OCI-LY1 (cell line): ENCODE results near the gene CEP120.

ENCODE experiments used
- H2AFZ ChIP-seq: fragments of 200-600 bp; sonication (generic), shearing (Covaris generic); 2 replicates; pipeline ENCODE4 v1.6.0; 2014; ENCODE audit warnings: antibody characterized with exemption, mild to moderate bottlenecking, low read length
- H3F3A ChIP-seq: fragments of 200-600 bp; sonication (generic), shearing (Covaris generic); 2 replicates; pipeline ENCODE4 v1.6.0; 2014; ENCODE audit warnings: mild to moderate bottlenecking, antibody characterized with exemption, low read length, moderate library complexity; ENCODE audit not compliant: insufficient read depth
- H3K27ac ChIP-seq: fragments of 200-600 bp; sonication (generic); 2 replicates; pipeline ENCODE4 v1.5.1; 2014; ENCODE audit warnings: low read length, mixed run types, mild to moderate bottlenecking, low read depth; ENCODE audit not compliant: poor library complexity, severe bottlenecking
- H3K27me3 ChIP-seq: fragments of 200-600 bp; sonication (generic); 2 replicates; pipeline ENCODE4 v1.6.0; 2014; ENCODE audit warnings: antibody characterized with exemption, mild to moderate bottlenecking, low read length, moderate library complexity; ENCODE audit not compliant: insufficient read depth
- H3K36me3 ChIP-seq: fragments of 200-600 bp; sonication (generic); 2 replicates; pipeline ENCODE4 v1.6.1; 2014; ENCODE audit warnings: mild to moderate bottlenecking, antibody characterized with exemption, low read length, moderate library complexity, mixed read lengths; ENCODE audit not compliant: insufficient read depth
- H3K4me1 ChIP-seq: fragments of 200-600 bp; sonication (generic); 2 replicates; pipeline ENCODE4 v1.5.1; 2014; ENCODE audit warnings: mild to moderate bottlenecking, low read length, moderate library complexity; ENCODE audit not compliant: insufficient read depth, severe bottlenecking
- H3K4me2 ChIP-seq: fragments of 200-600 bp; sonication (generic), shearing (Covaris generic); 2 replicates; pipeline ENCODE4 v1.6.1; 2014; ENCODE audit warnings: low read length
- H3K4me3 ChIP-seq: fragments of 200-600 bp; sonication (generic); 2 replicates; pipeline ENCODE4 v1.5.1; 2014; ENCODE audit warnings: low read length, low read depth, mild to moderate bottlenecking, mixed read lengths; ENCODE audit not compliant: poor library complexity, severe bottlenecking
- H3K79me2 ChIP-seq: fragments of 200-600 bp; shearing (Covaris generic); 2 replicates; pipeline ENCODE4 v1.6.1; 2016; ENCODE audit warnings: mixed run types, low read length, mixed read lengths; ENCODE audit not compliant: insufficient read depth
- H3K9ac ChIP-seq: fragments of 200-600 bp; sonication (generic), shearing (Covaris generic); 2 replicates; pipeline ENCODE4 v1.6.1; 2014; ENCODE audit warnings: mild to moderate bottlenecking, low read length, mixed read lengths
- H3K9me2 ChIP-seq: fragments of 200-600 bp; sonication (generic), shearing (Covaris generic); 2 replicates; pipeline ENCODE4 v1.6.1; 2014; ENCODE audit warnings: low read depth, mild to moderate bottlenecking, low read length, mixed read lengths
- H3K9me3 ChIP-seq: fragments of 200-600 bp; shearing (Covaris generic); 2 replicates; pipeline ENCODE4 v1.6.1; 2014; ENCODE audit warnings: low read length, mixed read lengths
- H4K20me1 ChIP-seq: fragments of 200-600 bp; sonication (generic), shearing (Covaris generic); 2 replicates; pipeline ENCODE4 v1.6.0; 2016; ENCODE audit warnings: mild to moderate bottlenecking, low read length; ENCODE audit not compliant: insufficient read depth
- EZH2 ChIP-seq: fragments of 200-600 bp; sonication (generic), shearing (Covaris generic); IDR thresholded peaks from 2 replicates; pipeline ENCODE4 v1.8.0; 2017; ENCODE audit warnings: borderline replicate concordance, mixed run types, mild to moderate bottlenecking, antibody characterized with exemption, low read length, moderate library complexity, mixed read lengths
- TF ChIP-seq, protein P1 (sequence below): fragments of 200-600 bp; sonication (generic), shearing (Covaris generic); IDR thresholded peaks from 2 replicates; pipeline ENCODE4 v1.5.1; 2017; ENCODE audit warnings: mild to moderate bottlenecking, antibody characterized with exemption, low read length, moderate library complexity, mixed read lengths

CEP120 gene

DNA sequence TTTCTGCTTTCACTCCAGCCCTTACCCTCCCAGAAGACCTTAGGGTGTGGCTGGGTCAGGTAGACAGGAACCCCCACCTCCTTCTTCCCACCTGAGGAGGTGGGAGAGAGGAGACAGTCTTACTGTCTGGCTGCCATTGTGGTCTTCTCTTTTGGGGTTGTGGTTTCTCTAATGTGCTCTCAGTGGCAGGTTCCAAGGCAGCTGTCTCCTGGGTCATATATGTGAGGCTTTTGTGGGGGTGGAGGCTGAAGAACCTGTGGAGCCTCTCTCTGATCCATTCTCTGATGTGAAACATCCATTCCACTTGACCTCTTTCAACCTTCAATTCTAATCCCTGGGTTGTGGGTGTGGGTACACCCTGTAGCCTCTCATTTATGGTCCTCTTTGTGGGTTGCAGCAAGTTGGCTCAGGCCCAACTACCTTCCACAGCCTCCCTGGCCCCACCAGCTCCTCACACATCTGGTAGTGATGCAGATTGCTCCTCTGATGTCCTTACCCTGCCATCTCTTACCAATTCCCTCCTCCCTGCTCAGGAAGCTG lies 118.4 kb downstream of the CEP120 start:
- Histone ChIP-seq H3K27ac (no peak overlapping the region), H3K27me3 (no peaks in the 10 kb centered on the region), H3F3A (no peaks in the 10 kb centered on the region; the same call in 1 of the 2 replicates), H2AFZ (no peak overlapping the region), H3K4me1 (no peaks in the 10 kb centered on the region), H4K20me1 (no peaks in the 10 kb centered on the region), H3K9me2 (no peaks in the 10 kb centered on the region), H3K36me3 (no peaks in the 10 kb centered on the region), H3K9ac (no peak overlapping the region), H3K4me2 (no peak overlapping the region), H3K4me3 (no peak overlapping the region), H3K9me3 (no peaks in the 10 kb centered on the region), H3K79me2 (no peaks in the 10 kb centered on the region)
- TF ChIP-seq, protein P1, sequence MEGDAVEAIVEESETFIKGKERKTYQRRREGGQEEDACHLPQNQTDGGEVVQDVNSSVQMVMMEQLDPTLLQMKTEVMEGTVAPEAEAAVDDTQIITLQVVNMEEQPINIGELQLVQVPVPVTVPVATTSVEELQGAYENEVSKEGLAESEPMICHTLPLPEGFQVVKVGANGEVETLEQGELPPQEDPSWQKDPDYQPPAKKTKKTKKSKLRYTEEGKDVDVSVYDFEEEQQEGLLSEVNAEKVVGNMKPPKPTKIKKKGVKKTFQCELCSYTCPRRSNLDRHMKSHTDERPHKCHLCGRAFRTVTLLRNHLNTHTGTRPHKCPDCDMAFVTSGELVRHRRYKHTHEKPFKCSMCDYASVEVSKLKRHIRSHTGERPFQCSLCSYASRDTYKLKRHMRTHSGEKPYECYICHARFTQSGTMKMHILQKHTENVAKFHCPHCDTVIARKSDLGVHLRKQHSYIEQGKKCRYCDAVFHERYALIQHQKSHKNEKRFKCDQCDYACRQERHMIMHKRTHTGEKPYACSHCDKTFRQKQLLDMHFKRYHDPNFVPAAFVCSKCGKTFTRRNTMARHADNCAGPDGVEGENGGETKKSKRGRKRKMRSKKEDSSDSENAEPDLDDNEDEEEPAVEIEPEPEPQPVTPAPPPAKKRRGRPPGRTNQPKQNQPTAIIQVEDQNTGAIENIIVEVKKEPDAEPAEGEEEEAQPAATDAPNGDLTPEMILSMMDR, result no peak
- no peak for TF ChIP-seq EZH2

DNA sequence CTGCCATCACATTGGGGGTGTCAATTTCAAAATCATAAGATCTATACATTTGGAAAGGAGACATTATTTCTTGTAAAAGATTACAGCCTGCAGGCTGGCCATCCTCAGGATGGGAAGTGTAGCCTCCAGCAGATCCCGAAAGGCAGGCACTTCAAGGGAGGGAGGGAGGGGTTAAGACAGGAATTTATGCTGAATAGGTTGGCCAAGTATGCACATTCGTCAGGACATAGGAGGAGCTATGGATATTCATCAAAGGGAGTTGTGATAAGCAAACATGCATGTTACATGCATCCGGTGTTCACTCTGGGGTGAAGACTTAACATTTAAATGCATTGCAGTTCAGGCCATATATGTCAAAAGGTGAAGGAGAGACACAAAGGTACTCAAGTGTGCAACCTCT lies 119.4 kb downstream of the CEP120 start:
- no peaks in the 10 kb centered on the region for H4K20me1 ChIP-seq
- no peak overlapping the region for H3K27ac ChIP-seq
- TF ChIP-seq EZH2, result no peak
- TF ChIP-seq, protein P1, result no peak
- H3F3A ChIP-seq, result no peaks in the 10 kb centered on the region
- H3K27me3 ChIP-seq, result no peaks in the 10 kb centered on the region
- H2AFZ ChIP-seq, result no peak overlapping the region
- H3K4me3 ChIP-seq, result no peak overlapping the region
- H3K9ac ChIP-seq, result no peak overlapping the region
- no peaks in the 10 kb centered on the region for H3K79me2 ChIP-seq
- no peaks in the 10 kb centered on the region for H3K36me3 ChIP-seq
- no peaks in the 10 kb centered on the region for H3K4me1 ChIP-seq
- H3K9me3 ChIP-seq, result no peaks in the 10 kb centered on the region
- H3K9me2 ChIP-seq, result no peaks in the 10 kb centered on the region
- H3K4me2 ChIP-seq, result no peak overlapping the region

DNA sequence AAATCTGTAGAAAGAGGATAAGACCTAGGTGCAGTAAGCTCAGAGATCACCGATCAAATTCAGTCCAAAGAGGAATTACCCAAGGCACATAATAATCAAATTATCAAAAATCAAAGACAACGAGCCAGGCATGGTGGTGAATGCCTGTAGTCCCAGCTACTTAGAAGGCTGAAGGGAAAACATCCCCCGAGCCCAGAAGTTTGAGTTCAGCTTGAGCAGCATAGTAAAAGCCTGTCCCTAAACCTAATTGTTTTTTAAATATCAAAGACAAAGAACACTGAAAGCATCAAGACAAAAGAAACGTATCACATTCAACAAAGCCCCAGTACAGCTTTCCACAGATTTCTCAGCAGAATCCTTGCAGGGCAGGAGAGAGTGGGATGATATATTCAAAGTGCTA lies 122.9 kb downstream of the CEP120 start:
- H3K79me2 ChIP-seq, result no peaks in the 10 kb centered on the region
- no peaks in the 10 kb centered on the region for H3K4me1 ChIP-seq
- no peaks in the 10 kb centered on the region for H3F3A ChIP-seq
- no peak for TF ChIP-seq EZH2
- H3K36me3 ChIP-seq, result no peaks in the 10 kb centered on the region
- H3K4me2 ChIP-seq, result no peak overlapping the region
- H4K20me1 ChIP-seq, result no peaks in the 10 kb centered on the region
- no peaks in the 10 kb centered on the region for H3K27me3 ChIP-seq
- H3K9me3 ChIP-seq, result no peaks in the 10 kb centered on the region
- H3K4me3 ChIP-seq, result no peak overlapping the region
- no peak overlapping the region for H2AFZ ChIP-seq
- H3K9me2 ChIP-seq, result no peaks in the 10 kb centered on the region
- no peak overlapping the region for H3K9ac ChIP-seq
- H3K27ac ChIP-seq, result no peak overlapping the region

DNA sequence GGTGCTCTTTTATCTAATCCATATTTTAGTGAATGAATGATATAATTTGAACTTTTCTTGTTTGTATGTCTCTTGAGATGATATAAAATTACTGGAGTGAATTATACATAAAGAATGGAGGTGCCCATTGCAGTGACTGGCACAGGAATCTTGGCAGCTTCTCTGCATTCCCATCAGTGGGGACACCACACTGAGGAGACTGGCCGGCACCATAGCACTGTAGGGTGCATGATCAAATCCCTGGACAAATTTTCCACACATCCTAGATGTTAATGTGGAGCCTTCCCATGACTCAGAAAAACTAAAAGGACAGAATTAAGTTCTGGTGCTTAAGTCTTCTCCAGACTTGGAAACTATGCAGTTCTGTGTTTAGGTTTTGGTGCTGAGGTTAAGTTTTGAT lies 124.1 kb downstream of the CEP120 start:
- no peaks in the 10 kb centered on the region for H3K79me2 ChIP-seq
- H3K9me2 ChIP-seq, result no peaks in the 10 kb centered on the region
- no peak overlapping the region for H3K9ac ChIP-seq
- H3K27me3 ChIP-seq, result no peaks in the 10 kb centered on the region
- no peaks in the 10 kb centered on the region for H3F3A ChIP-seq
- no peaks in the 10 kb centered on the region for H4K20me1 ChIP-seq
- TF ChIP-seq, protein P1, result no peak
- TF ChIP-seq EZH2, result no peak
- H3K4me3 ChIP-seq, result no peak overlapping the region
- no peak overlapping the region for H3K4me2 ChIP-seq
- H3K9me3 ChIP-seq, result no peaks in the 10 kb centered on the region
- no peak overlapping the region for H2AFZ ChIP-seq
- no peak overlapping the region for H3K27ac ChIP-seq
- no peaks in the 10 kb centered on the region for H3K4me1 ChIP-seq
- H3K36me3 ChIP-seq, result no peaks in the 10 kb centered on the region
